ENCODE results near the gene ACKR2.
A peak's percentile ranks its signal among the peaks of the same experiment; 100 is the strongest.

DNA sequence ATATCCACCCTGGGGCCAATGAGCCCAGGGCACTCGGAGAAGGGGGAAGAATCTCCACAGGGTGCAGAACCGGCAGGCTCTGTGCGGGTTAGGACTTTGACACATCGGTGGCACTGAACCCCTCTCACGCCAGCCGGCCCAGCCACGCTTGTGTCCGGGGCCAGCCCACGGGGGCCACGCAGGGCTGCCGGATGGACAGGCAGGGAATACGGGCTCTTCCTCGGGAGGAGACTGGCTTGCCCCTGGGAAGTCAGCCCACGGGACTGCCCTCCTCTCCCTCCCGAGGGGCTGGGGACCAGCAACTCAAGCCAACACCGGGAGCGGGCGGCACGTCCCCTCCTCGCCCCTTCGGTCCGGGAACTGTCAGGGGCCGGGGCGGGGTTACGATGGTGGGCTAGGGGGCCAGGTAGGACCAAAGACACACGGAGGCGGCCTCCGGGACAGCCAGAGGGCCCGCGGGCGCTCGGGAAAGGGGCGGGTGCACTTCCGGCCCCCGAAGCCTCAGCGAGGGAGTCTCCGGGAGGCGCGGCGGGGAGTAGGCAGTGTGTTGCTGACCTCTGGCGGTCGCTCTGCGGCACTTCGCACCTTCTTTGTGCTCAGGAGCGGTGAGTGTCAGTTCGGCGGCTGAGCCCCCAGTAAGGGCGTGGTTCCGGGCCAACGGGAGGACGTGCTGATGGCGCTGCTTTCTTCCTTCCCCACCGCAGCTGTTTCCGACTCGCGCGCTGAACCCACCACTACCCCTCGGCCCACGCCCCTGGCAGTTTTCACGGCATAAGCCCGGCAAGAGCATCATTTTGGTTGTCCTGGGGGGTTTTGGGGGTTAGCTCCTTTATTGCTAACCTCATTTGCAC, 71.6 kb downstream of the ACKR2 start:
- TF ChIP-seq EZH2 (conservative IDR thresholded peaks at IDR 0.05; ENCODE audit: low read depth, low read length) (no peak), ZNF790 (CRISPR knock-in tag; IDR thresholded peaks at IDR 0.05; ENCODE audit: borderline replicate concordance) (no peak), ZNF468 (CRISPR knock-in tag; IDR thresholded peaks at IDR 0.05) (no peak), POLR2AphosphoS5 (IDR thresholded peaks at IDR 0.05; ENCODE audit: low read depth, low read length) (no peak), SMARCC2 (IDR thresholded peaks at IDR 0.05) (no peak), NFE2 (CRISPR knock-in tag; IDR thresholded peaks at IDR 0.05) (no peak), FOSL2 (CRISPR knock-in tag; IDR thresholded peaks at IDR 0.05) (no peak), EP300 (IDR thresholded peaks at IDR 0.05; ENCODE audit: low read depth in 2 of 2, low read length in 2 of 2) (no peak), EP300 (CRISPR knock-in tag; IDR thresholded peaks at IDR 0.05; ENCODE audit: borderline replicate concordance) (no peak), POLR2AphosphoS2 (IDR thresholded peaks at IDR 0.05; ENCODE audit: low read depth, low read length) (no peak), ZSCAN29 (CRISPR knock-in tag; conservative IDR thresholded peaks at IDR 0.05) (no peak)
- TF ChIP-seq, protein P1, sequence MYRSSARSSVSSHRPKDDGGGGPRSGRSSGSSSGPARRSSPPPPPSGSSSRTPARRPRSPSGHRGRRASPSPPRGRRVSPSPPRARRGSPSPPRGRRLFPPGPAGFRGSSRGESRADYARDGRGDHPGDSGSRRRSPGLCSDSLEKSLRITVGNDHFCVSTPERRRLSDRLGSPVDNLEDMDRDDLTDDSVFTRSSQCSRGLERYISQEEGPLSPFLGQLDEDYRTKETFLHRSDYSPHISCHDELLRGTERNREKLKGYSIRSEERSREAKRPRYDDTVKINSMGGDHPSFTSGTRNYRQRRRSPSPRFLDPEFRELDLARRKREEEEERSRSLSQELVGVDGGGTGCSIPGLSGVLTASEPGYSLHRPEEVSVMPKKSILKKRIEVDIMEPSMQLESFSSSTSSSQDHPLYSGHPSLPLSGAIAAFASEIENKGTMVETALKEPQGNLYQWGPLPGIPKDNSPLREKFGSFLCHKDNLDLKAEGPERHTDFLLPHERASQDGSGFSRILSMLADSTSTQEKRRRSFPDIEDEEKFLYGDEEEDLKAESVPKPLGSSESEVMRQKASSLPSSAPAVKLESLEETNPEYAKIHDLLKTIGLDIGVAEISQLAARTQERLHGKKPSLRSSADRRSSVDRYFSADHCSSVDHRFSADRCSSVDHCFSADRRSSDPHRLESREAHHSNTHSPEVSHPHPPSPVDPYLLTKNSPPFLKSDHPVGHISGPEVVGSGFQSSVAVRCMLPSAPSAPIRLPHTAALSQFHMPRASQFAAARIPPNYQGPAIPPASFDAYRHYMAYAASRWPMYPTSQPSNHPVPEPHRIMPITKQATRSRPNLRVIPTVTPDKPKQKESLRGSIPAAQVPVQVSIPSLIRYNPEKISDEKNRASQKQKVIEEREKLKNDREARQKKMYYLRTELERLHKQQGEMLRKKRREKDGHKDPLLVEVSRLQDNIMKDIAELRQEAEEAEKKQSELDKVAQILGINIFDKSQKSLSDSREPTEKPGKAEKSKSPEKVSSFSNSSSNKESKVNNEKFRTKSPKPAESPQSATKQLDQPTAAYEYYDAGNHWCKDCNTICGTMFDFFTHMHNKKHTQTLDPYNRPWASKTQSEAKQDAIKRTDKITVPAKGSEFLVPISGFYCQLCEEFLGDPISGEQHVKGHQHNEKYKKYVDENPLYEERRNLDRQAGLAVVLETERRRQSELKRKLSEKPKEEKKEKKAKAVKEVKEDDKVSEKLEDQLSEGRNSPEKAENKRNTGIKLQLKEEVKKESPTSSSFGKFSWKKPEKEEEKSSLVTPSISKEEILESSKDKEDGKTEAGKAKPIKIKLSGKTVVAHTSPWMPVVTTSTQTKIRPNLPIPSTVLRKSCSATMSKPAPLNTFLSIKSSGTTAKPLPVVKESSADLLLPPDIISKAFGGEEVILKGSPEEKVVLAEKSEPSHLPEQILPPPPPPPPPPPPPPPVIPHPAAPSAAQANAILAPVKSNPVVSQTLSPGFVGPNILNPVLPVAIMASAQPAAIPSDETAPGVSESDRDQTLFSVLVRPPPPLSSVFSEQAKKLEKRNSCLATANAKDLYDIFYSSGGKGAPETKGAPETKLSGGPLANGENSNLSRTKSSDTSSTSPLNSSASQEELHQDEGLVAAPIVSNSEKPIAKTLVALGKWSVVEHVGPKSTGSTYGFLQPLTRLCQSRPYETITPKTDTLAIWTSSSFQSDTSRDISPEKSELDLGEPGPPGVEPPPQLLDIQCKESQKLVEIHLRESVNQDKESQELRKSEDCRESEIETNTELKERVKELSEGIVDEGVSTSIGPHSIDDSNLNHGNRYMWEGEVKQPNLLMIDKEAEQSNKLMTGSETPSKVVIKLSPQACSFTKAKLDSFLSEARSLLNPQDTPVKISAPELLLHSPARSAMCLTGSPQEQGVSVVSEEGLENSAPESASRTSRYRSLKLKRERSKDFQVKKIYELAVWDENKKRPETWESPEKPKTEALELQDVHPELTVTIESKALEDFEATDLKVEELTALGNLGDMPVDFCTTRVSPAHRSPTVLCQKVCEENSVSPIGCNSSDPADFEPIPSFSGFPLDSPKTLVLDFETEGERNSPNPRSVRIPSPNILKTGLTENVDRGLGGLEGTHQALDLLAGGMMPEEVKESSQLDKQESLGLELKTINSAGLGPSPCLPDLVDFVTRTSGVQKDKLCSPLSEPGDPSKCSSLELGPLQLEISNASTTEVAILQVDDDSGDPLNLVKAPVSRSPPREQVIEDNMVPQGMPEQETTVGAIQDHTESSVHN (CRISPR knock-in tag; IDR thresholded peaks at IDR 0.05): no peak
- TF ChIP-seq, protein P2, sequence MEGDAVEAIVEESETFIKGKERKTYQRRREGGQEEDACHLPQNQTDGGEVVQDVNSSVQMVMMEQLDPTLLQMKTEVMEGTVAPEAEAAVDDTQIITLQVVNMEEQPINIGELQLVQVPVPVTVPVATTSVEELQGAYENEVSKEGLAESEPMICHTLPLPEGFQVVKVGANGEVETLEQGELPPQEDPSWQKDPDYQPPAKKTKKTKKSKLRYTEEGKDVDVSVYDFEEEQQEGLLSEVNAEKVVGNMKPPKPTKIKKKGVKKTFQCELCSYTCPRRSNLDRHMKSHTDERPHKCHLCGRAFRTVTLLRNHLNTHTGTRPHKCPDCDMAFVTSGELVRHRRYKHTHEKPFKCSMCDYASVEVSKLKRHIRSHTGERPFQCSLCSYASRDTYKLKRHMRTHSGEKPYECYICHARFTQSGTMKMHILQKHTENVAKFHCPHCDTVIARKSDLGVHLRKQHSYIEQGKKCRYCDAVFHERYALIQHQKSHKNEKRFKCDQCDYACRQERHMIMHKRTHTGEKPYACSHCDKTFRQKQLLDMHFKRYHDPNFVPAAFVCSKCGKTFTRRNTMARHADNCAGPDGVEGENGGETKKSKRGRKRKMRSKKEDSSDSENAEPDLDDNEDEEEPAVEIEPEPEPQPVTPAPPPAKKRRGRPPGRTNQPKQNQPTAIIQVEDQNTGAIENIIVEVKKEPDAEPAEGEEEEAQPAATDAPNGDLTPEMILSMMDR (CRISPR knock-in tag; IDR thresholded peaks at IDR 0.05): peak; percentile 99
- TF ChIP-seq, protein P3, sequence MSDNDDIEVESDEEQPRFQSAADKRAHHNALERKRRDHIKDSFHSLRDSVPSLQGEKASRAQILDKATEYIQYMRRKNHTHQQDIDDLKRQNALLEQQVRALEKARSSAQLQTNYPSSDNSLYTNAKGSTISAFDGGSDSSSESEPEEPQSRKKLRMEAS (IDR thresholded peaks at IDR 0.05): peak; percentile 52; the same call in 1 of the 2 replicates
